Right atrium auricular region (tissue), 2 donors: ENCODE data around the gene TIMM44. TPM values are rescaled to one million over a fixed set of nuclear protein-coding genes. Genes with fewer than 3 reads are reported as not detected.

ENCODE experiments used
- DNase-seq: peaks from one replicate; pipeline ENCODE4 v3.0.0-alpha.2; 2019; ENCODE audit warnings: low spot score
- H3K27ac ChIP-seq, 2 donors: fragments of 200-600 bp; sonication (generic); 1 replicate in 1 of 2; 2 replicates in 1 of 2; pipeline ENCODE4 v1.5.1; 2016 to 2019
- H3K27me3 ChIP-seq, 2 donors: fragments of 200-600 bp; sonication (generic); one replicate each; pipeline versions ENCODE4 v1.5.1 to v1.6.0; 2017 to 2019
- H3K36me3 ChIP-seq: fragments of 200-600 bp; sonication (generic); one replicate; pipeline ENCODE4 v1.5.1; 2016
- H3K4me1 ChIP-seq, 2 donors: fragments of 200-600 bp; sonication (generic); one replicate each; pipeline versions ENCODE4 v1.5.1 to v1.6.0; 2017 to 2019
- H3K4me3 ChIP-seq, 2 donors: fragments of 200-600 bp; sonication (generic); 1 replicate in 1 of 2; 2 replicates in 1 of 2; pipeline ENCODE4 v1.5.1; 2017 to 2019; ENCODE audit warnings: mild to moderate bottlenecking in 1 of 2, moderate library complexity in 1 of 2
- H3K9me3 ChIP-seq, 2 donors: fragments of 200-600 bp; sonication (generic); one replicate each; pipeline ENCODE4 v1.5.1; 2019
- CTCF ChIP-seq, 2 donors: fragments of 200-600 bp; sonication (generic); IDR thresholded peaks; one replicate each; pipeline ENCODE4 v1.5.1; 2019; ENCODE audit warnings: antibody characterized with exemption in 2 of 2
- total RNA-seq, 2 donors: library from RNA; depleted of rRNA; stranded (reverse); fragments of >200 nt; gene quantifications; one replicate each; pipeline ENCODE4 v1.1.0, GENCODE V29; 2016

Gene TIMM44
- total RNA-seq, 2 donors from 2014 or later = 49.1 to 64.1 TPM

GRCh38 chr19:7902796-7903243 is 40.6 kb downstream of the TIMM44 start:
- Histone ChIP-seq H3K9me3 (no peaks in the 10 kb centered on the region), H3K4me3 (peak overlapping the region; percentile 40 to 90), H3K36me3 (peaks cover 17% of the 10 kb centered on the region), H3K27ac (peak overlapping the region; percentile 77 to 85), H3K27me3 (no peaks in the 10 kb centered on the region), H3K4me1 (peaks cover 0 to 42% of the 10 kb centered on the region in 2 donors)
- no peak for TF ChIP-seq CTCF (IDR thresholded peaks at IDR 0.05)
- no peak for DNase-seq

- DNase-seq = no peak
- no peak overlapping the region for H3K4me3 ChIP-seq
- TF ChIP-seq CTCF (IDR thresholded peaks at IDR 0.05) = no peak
- H3K27me3 ChIP-seq = no peaks in the 10 kb centered on the region
- no peak overlapping the region for H3K27ac ChIP-seq
- peaks cover 0 to 30% of the 10 kb centered on the region in 2 donors for H3K4me1 ChIP-seq
- no peaks in the 10 kb centered on the region for H3K9me3 ChIP-seq
- H3K36me3 ChIP-seq = peaks cover 11% of the 10 kb centered on the region
These were observed 42.1 kb downstream of the TIMM44 start for GRCh38 chr19:7901337-7901736.

GRCh38 chr19:7900931-7901330 is 42.5 kb downstream of the TIMM44 start:
- peaks cover 0 to 26% of the 10 kb centered on the region in 2 donors for H3K4me1 ChIP-seq
- peaks cover 7% of the 10 kb centered on the region for H3K36me3 ChIP-seq
- H3K9me3 ChIP-seq = no peaks in the 10 kb centered on the region
- no peaks in the 10 kb centered on the region for H3K27me3 ChIP-seq
- no peak for TF ChIP-seq CTCF (IDR thresholded peaks at IDR 0.05)
- H3K4me3 ChIP-seq = no peak overlapping the region
- DNase-seq = no peak
- no peak overlapping the region for H3K27ac ChIP-seq

GRCh38 chr19:7900401-7900870 is 43.0 kb downstream of the TIMM44 start:
- Histone ChIP-seq H3K36me3 (peaks cover 2% of the 10 kb centered on the region), H3K9me3 (no peaks in the 10 kb centered on the region), H3K4me3 (no peak overlapping the region), H3K27ac (no peak overlapping the region), H3K4me1 (peaks cover 0 to 21% of the 10 kb centered on the region in 2 donors), H3K27me3 (no peaks in the 10 kb centered on the region)
- DNase-seq = no peak
- no peak for TF ChIP-seq CTCF (IDR thresholded peaks at IDR 0.05)

GRCh38 chr19:7899751-7900378 is 43.6 kb downstream of the TIMM44 start:
- Histone ChIP-seq H3K27me3 (no peaks in the 10 kb centered on the region), H3K27ac (no peak overlapping the region), H3K36me3 (no peaks in the 10 kb centered on the region), H3K9me3 (no peaks in the 10 kb centered on the region), H3K4me3 (no peak overlapping the region), H3K4me1 (peaks cover 0 to 15% of the 10 kb centered on the region in 2 donors)
- DNase-seq = no peak
- no peak for TF ChIP-seq CTCF (IDR thresholded peaks at IDR 0.05)

GRCh38 chr19:7898967-7899366 is 44.5 kb downstream of the TIMM44 start:
- Histone ChIP-seq H3K4me1 (peaks cover 0 to 8% of the 10 kb centered on the region in 2 donors), H3K27me3 (no peaks in the 10 kb centered on the region), H3K4me3 (no peak overlapping the region), H3K36me3 (no peaks in the 10 kb centered on the region), H3K27ac (no peak overlapping the region), H3K9me3 (no peaks in the 10 kb centered on the region)
- DNase-seq = no peak
- no peak for TF ChIP-seq CTCF (IDR thresholded peaks at IDR 0.05)
